ENCODE results near the gene CAPZB. TPM values are rescaled to one million over a fixed set of nuclear protein-coding genes. Genes with fewer than 3 reads are reported as not detected.

The CAPZB gene
- total RNA-seq, 1 donor from 2014 or later: 93.6 TPM

GRCh38 chr1:19493547-19493946 is 8.2 kb upstream of the CAPZB start:
- TF ChIP-seq CTCF (IDR thresholded peaks at IDR 0.05; ENCODE audit: insufficient read depth, low read length, poor library complexity, severe bottlenecking): no peak
- DNase-seq (ENCODE audit: low read depth): no peak
- H3K27me3 ChIP-seq (ENCODE audit: control insufficient read depth, insufficient read depth, low read length): no peaks in the 10 kb centered on the region
- H3K4me3 ChIP-seq (ENCODE audit: low read depth, low read length): no peak overlapping the region
- H3K36me3 ChIP-seq (ENCODE audit: control insufficient read depth, insufficient read depth, low read length): no peaks in the 10 kb centered on the region

- no peak for DNase-seq (ENCODE audit: low read depth)
- no peak for TF ChIP-seq CTCF (IDR thresholded peaks at IDR 0.05; ENCODE audit: insufficient read depth, low read length, poor library complexity, severe bottlenecking)
- no peaks in the 10 kb centered on the region for H3K36me3 ChIP-seq (ENCODE audit: control insufficient read depth, insufficient read depth, low read length)
- H3K4me3 ChIP-seq (ENCODE audit: low read depth, low read length): no peak overlapping the region
- H3K27me3 ChIP-seq (ENCODE audit: control insufficient read depth, insufficient read depth, low read length): no peaks in the 10 kb centered on the region
These were observed 4.7 kb upstream of the CAPZB start for GRCh38 chr1:19489996-19490395.

- Histone ChIP-seq H3K27me3 (ENCODE audit: control insufficient read depth, insufficient read depth, low read length) (no peaks in the 10 kb centered on the region), H3K36me3 (ENCODE audit: control insufficient read depth, insufficient read depth, low read length) (peaks cover 2% of the 10 kb centered on the region), H3K4me3 (ENCODE audit: low read depth, low read length) (no peak overlapping the region)
- TF ChIP-seq CTCF (IDR thresholded peaks at IDR 0.05; ENCODE audit: insufficient read depth, low read length, poor library complexity, severe bottlenecking): no peak
- no peak for DNase-seq (ENCODE audit: low read depth)
These were observed 2.8 kb upstream of the CAPZB start for GRCh38 chr1:19488136-19488535.

- TF ChIP-seq CTCF (IDR thresholded peaks at IDR 0.05; ENCODE audit: insufficient read depth, low read length, poor library complexity, severe bottlenecking): no peak
- no peak for DNase-seq (ENCODE audit: low read depth)
- Histone ChIP-seq H3K27me3 (ENCODE audit: control insufficient read depth, insufficient read depth, low read length) (no peaks in the 10 kb centered on the region), H3K36me3 (ENCODE audit: control insufficient read depth, insufficient read depth, low read length) (peaks cover 2% of the 10 kb centered on the region), H3K4me3 (ENCODE audit: low read depth, low read length) (peak overlapping the region; percentile 91)
These were observed 459 bp downstream of the CAPZB start for GRCh38 chr1:19484798-19485361.

GRCh38 chr1:19484338-19484797 is 971 bp downstream of the CAPZB start:
- Histone ChIP-seq H3K36me3 (ENCODE audit: control insufficient read depth, insufficient read depth, low read length) (peaks cover 2% of the 10 kb centered on the region), H3K4me3 (ENCODE audit: low read depth, low read length) (peak overlapping the region; percentile 91), H3K27me3 (ENCODE audit: control insufficient read depth, insufficient read depth, low read length) (no peaks in the 10 kb centered on the region)
- DNase-seq (ENCODE audit: low read depth): no peak
- TF ChIP-seq CTCF (IDR thresholded peaks at IDR 0.05; ENCODE audit: insufficient read depth, low read length, poor library complexity, severe bottlenecking): no peak

GRCh38 chr1:19483691-19484090 is 1.6 kb downstream of the CAPZB start:
- peak overlapping the region; percentile 91 for H3K4me3 ChIP-seq (ENCODE audit: low read depth, low read length)

More at GRCh38 chr1:19483691-19484090, 1.6 kb downstream of the CAPZB start:
- no peak for TF ChIP-seq CTCF (IDR thresholded peaks at IDR 0.05; ENCODE audit: insufficient read depth, low read length, poor library complexity, severe bottlenecking)
- Histone ChIP-seq H3K27me3 (ENCODE audit: control insufficient read depth, insufficient read depth, low read length) (no peaks in the 10 kb centered on the region), H3K36me3 (ENCODE audit: control insufficient read depth, insufficient read depth, low read length) (peaks cover 2% of the 10 kb centered on the region)
- DNase-seq (ENCODE audit: low read depth): no peak
